Activated T-helper 1 cell treated with Interleukin-2 at 50 U/mL for 16 hours (primary cell): Measurements from ENCODE around the gene RPS16.

Source experiments
- DNase-seq: peaks from one replicate; pipeline ENCODE4 v3.0.0-alpha.2; 2020; ENCODE audit warnings: low read depth

RPS16 gene

DNA sequence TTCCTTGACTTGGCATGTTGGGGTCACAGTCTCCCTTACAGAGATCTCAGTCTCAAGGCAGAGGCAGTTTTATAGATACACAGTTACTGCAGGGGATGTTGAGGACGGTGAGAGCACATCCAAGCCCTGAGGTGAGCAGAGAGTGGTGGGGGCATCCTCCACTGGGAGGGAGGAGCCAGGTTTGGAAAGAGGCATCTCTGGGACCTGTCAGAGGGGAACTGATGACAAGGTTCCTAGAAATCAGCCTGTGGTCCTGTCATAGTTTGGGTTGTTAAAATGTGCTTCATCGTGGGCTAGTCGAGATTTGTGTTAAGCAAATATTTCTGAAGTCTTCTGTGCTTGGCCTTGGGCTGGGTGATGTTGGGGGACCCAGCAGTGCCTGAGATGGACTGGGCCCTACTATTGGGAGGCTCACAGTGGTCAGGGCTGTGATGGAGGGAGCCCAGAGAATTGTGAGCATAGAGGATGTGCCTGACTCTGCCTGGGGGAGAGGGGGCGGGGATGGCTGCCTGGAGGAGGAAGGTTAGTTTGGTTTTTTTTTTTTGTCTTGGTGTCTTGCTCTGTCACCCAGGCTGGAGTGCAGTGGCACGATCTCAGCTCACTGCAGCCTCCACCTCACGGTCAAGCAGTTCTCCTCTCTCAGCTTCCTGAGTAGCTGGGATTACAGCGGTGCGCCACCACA is 13.5 kb upstream of the RPS16 start:
- no peak for DNase-seq

DNA sequence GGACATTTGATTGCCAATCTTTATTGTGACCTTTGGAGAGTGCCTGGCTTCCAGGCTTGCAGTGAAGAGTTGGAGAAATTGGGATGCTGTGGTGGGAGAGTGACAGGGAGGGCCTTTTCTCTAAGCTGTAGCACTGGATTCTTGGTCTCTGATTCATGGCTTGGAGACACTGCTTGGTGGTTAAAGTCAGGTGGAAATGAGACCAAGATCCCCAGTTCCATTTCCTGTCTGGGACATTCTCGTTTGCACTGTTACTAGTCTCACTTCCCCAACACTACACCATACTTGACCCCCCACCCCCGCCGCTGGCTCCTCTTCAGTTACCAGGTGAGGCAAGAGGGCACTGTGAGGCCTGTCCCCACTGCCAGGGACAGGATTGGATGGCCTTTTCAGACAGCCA is 12.5 kb upstream of the RPS16 start:
- no peak for DNase-seq

DNA sequence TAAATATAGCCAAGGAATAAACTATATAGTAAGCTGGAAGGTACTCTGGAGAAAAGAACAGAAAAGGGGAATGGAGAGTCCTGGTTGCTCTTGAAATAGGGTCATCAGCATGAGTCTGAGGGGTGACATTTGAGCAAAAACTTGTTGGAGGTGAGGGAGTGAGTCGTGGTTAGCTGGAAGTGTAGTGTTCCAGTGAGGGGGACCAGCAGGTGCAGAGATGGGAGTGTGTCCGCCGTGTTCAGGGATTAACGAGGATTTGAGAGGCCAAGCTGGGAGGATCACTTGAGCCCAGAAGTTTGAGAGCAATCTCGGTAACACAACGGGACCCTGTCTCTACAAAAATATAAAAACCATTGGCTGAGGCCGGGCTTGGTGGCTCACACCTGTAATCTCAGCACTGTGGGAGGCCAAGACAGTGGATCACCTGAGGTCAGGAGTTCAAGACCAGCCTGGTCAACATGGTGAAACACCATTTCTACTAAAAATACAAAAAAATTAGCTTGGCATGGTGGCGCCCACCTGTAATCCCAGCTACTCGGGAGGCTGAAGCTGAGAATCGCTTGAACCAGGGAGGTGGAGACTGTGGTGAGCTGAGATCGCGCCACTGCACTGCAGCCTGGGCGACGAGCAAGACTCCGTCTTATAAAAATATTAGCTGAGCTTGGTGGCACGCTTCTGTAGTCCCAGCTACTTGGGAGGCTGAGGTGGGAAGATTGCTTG is 10.8 kb upstream of the RPS16 start:
- no peak for DNase-seq

DNA sequence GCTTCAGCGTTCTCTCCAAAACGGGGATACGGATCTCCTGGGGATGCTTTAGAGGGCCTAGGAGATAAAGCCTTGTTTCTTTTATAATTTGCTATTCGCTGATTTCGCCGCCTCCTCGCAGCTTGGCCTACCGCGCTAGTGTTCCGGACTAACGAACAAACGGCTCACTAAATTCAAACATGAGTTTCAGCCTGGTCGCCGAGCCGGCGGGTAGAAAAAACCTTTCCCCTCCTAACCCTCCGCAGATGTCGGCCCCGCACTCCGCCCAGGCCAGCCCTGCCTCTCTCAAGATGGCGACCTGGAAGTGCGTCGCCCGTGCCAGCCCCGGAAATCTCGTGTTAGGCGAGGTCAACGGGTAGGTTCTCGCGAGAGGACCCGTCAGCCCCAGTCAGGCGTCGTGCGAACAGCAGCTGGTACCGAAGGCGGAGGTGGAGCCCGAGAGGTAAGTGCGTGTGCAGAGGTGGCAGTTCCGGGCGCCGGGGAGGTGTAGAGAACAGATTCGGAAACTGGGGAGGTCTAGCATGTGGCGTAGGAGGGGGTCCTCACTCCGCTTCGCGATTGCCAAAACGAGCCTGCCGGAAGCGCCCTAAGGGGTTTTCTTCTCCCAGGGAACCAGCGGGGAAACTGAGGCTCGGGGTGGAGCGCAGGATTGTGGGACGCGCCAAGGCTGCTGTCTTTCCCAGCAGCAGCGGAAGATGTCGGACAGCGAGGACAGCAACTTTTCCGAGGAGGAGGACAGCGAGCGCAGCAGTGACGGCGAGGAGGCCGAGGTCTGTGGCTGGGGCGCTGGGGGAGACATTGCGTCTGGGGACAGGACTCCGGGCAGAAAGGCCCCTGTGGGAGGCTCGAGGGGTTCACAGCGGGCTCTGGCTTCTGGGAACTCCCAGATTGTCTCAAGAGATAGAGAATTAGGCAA is 9.7 kb upstream of the RPS16 start, which contains the start of gene SUPT5H:
Gene SUPT5H (plus strand): TSS at position 387 of the 916 bp plus-strand sequence. CDS start 309 bp downstream, at position 696.
- peak; percentile 94 for DNase-seq

DNA sequence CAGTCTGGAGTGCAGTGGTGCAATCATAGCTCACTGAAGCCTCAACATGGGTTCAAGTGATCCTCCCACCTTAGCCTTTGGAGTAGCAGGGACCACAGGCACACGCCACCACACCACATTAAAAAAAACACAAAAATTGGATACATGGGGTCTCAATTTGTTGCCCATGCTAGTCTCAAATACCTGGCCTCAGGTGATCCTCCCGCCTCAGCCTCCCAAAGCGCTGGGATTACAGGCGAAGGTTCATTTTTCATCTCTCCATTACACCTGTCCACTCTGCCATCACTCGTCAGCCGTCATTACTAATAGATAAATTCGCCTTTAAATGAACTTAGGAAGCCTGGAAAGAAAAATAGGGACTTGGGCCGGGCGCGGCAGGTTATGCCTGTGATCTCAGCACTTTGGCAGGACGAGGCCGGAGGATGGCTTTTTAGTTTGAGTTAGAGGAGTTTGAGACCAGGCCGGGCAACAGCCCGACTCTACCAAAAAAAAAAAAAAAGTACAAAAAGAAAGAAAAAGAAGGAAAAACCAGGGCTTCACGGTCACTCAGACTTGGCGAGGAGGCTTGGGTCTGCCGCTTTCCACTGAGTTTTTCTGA is 8.9 kb upstream of the RPS16 start:
- DNase-seq: no peak

DNA sequence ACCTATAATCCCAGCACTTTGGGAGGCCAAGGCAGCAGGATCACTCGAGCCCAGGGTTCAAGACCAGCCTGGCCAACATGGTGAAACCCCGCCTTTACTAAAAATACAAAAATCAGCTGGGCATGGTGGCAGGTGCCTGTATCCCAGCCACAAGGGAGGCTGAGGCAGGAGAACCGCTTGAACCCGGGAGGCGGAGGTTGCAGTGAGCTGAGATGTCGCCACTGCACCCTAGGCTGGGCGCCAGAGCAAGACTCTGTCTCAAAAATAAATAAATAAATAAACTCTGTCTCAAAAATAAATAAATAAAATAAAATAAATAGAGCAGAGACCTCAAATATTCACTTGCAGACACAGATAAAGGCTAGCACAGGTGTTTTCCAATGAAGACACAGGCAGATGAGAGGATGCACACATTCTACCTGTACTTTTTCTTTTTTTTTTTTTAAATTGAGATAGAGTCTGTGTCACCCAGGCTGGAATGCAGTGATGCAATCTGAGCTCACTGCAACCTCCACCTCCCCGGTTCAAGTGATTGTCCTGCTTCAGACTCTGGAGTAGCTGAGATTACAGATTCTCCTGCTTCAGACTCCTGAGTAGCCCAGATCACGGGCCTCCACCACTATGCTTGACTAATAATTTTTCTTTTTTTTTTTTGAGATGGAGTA is 2.7 kb upstream of the RPS16 start:
- no peak for DNase-seq

DNA sequence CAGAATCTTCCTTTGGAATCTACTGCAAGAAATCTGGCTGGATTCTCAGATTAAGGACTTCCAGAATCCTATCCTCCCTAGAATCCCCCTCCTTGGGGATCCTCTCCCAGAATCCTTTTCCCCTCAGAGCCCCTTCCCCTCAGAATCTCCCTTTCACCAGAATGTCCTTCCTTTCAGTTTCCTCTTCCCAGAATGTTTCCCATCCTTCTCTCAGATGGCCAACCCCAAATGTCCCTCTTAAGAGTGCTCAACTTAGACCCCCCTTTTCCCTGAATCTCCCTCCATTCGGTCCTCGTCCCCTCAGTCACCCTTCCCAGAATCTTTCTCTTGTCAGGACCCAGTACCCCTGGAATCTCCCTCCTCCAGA is 584 bp upstream of the RPS16 start:
- no peak for DNase-seq

DNA sequence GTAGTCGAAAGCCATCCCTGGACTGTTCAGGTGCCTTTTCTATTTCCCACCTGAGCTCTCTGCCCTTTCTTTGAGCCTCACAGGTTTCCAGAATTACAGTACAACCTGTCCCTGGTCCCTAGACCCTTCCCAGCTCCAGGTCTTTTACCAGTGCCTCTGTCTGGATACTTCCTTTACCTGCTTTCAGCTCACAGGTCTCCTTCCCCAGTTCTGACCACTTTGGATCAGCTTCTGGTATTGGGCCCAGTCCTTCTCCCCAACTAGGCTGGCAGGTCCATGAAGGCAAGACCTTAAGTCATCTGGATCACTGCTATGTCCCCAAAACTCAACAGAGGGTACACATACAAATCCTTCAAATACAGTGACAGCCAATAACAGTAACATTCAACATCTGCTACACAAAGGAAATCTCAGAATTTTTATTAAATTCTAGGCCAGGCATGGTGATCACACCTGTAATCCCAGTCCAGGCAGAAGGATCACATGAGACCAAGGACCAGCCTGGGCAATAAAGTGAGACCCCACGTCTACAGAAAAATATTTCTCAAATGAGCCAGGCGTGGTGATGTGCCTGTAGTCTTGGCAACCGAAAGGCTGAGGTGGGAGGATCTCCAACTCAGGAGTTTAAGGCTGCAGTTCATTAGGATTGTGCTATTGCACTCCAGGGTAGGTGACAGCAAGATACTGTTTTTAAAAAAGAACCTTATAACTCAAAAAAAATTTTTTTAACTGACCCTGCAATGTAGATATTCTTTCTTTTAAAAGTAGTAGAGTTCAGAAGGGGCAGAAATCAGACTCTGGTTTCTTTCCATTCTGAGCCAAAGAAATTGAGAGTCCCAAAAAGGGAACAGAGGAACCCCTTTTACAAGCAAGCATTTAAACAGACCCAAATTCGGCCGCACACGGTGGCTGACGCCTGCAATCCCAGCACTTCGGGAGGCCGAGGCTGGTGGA is 1.3 kb downstream of the RPS16 start:
- no peak for DNase-seq

DNA sequence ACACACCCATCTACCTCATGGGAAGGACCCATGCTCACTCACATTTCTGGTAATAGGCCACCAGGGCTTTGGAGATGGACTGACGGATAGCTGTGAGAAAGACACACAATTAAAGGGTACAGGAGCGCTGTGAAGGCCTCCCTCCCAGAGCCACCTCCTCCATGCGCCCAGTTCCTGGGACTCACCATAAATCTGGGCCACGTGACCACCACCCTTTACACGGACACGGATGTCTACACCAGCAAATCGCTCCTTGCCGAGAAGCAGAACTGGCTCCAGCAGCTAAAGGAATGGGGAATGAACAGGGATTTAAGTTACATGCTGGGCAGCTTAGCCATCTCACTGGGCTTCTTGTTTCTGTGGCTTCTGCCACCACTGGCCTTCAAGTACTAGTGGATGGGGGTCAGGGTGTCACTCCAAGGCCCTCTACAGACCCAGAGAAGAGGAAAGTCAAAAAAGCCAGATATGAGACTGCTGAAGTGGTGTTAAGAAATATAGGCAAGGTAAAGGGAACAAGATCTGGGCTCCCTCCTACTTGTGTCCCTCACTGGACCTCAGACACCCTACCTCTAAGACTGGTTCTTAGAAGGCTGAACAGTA is 2.2 kb downstream of the RPS16 start:
- no peak for DNase-seq

DNA sequence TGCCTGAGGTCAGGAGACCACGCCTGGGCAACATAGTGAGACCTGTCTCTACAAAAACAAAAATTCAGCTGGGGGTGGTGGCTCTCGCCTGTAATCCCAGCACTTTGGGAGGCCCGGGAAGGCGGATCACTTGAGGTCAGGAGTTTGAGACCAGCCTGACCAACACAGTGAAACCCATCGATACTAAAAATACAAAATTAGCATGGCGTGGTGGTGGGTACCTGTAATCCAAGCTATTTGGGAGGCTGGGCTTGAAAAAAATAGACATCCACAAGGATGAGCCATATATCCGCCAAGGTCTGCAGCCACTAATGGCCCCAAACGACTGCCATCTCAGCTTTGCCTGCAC is 3.1 kb downstream of the RPS16 start:
- no peak for DNase-seq

DNA sequence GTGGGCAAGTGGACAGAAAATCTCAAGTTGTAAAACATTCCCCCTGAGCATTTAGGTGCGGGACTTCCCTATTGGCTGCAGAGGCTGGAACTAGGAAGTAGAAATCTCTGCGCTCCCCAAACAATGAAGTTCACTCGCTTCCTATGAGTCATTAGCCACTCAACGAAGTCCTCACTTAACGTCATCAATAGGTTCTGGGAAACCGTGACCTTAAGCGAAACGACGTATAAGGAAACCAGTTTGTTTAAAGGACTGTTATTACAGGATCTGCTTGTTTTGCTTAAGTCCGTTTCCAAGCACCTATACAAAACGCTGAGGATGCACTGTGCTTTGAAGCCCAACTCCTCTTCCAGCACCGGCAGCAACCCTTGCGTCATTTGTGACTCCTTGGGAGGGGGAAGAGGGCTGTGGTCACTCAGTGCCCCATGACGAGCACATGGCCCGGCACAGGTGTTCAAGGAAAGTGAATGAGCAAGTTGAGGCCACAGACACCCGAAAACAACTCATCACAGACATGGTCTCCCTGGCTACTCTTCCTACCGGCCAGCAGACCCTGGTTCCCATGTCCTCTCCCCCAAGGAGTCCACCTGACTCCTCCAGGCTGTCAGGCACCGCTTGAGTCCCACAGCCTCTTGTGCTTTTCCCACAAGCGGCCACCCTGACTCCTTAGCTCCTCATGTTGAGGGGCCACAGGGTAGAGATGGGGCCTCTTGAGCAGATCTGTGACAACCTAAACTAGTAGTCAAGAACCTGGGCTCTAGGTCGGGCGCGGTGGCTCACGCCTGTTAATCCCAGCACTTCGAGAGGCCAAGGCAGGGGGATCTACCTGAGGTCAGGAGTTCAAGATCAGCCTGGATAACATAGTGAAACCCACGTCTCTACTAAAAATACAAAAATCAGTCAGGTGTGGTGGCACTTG is 4.8 kb downstream of the RPS16 start:
- peak; percentile 50 for DNase-seq

DNA sequence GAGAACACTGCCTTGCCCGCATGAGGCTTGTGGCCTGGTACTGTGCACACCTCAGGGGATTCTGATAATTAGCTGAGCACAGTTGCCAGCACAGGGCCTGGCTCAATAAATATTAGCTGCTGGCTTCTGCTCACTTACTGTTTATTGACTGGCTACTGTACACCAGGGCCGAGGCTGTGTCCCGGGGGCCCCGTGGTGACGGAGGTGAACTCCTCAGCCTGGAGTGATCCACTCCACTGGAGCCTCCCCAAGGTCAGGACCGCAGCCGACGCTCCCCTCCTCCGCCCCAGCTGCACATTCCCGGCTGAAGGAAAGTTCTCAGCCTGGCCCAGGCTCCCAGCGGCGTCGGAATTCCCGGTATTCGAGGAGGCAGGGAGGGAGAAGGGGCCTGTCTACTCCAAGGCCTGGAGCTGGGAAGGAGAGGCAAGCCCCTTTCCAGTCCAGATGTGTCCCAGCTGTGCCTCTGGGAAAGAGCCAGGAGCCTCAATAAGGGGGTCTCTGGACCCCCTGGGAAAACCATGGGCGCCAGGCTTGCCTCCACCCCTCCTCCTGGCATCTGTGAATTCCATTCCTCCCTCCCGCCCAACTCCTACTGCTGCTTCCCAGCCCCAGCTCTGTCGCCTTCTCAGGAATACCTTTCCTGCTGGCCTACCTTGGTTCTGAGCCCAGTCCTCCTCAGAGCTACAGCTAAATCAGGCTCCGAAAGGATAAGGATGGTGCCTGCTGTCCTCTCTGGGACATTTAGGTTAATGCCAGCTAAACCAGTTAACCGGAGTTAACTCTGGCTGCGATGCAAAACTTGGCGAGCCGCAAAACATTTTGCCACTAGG is 7.3 kb downstream of the RPS16 start:
- DNase-seq: no peak

DNA sequence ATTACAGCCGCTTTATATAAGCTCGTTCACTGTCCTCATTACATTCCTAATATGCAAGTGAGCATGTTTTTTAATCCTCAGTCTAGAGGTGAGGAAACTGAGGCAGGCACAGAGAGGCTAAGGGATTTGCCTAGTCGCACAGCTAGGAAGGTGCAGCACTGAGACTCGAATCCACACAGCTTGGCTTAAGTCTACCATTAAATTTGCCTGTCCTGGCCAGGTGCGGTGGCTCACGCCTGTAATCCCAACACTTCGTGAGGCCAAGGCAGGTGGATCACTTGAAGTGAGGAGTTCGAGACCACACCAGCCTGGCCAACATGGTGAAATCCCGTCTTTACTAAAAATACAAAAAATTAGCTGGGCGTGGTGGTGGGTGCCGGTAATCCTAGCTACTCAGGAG is 8.0 kb downstream of the RPS16 start:
- DNase-seq: no peak

DNA sequence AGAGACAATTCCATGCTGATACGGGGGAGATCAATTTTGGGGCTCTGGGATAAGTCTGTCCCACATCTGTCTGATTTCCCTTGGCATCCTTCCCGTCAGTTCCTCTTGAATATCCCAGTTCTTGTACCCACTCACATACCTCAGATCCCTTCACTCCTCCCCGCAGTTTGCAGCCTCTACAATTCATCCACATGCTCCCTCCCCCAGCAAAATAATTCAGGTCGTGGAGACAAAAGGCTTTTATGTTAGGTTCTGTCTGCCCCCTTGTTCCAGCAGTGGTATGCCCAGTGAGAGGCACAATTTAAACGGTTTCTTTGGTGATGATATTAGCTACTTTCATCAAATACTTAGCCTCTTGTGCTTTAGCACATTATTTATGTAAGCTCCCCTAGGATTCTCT is 9.6 kb downstream of the RPS16 start:
- no peak for DNase-seq

DNA sequence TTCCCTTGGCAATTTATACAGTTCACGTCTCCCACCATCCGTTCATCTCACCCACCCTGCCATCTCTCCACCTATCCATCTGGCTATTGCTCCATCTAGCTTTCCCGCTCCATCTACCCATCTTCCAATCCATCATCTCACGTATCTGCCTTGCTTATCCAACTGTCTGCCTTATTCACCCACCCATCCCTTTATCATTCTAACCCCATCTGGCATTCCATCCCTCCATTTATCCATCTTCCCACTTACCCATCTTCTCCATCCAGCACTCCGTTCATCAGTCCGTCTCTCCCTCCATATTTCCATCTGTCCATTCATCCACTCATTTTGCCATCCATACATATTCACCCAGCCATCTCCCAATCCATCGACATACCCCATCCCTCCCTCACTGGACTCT is 10.0 kb downstream of the RPS16 start:
- no peak for DNase-seq

DNA sequence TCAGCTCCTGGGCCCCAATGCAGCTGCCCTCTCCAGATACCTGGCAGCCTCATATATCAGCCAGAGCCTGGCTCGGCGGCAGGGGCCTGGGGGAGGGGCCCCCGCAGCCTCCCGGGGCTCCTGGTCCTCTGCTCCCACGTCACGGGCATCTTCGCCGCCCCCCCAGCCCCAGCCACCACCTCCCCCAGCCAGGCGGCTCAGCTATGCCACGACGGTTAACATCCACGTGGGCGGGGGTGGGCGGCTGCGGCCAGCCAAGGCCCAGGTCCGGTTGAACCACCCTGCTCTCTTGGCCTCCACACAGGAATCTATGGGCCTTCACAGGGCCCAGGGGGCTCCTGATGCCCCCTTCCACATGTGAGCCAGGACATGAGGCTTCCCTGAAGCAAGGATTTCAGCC is 10.8 kb downstream of the RPS16 start:
- no peak for DNase-seq

DNA sequence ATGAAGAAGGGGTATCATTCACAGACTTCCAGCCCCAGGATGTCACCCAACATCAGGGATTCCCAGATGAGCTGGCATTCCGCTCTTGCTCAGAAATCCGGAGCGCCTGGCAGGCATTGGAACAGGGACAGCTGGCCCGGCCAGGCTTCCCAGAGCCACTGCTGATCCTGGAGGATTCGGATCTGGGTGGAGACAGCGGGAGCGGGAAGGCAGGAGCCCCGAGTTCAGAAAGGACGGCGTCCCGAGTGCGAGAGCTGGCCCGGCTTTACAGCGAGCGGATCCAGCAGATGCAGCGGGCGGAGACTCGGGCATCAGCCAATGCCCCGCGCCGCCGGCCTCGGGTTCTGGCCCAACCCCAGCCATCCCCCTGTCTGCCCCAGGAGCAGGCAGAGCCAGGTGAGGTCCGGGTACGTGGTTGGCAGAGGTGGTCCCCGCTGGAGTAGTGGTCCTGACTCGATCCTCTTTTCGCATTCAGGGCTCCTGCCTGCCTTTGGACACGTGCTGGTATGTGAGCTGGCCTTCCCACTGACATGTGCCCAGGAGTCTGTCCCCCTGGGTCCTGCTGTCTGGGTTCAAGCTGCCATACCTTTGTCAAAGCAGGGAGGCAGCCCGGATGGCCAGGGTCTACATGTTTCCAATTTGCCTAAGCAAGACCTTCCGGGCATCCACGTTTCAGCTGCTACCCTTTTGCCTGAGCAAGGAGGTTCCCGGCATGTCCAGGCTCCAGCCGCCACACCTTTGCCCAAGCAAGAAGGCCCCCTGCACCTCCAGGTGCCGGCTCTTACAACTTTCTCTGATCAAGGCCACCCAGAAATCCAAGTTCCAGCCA is 12.3 kb downstream of the RPS16 start:
- no peak for DNase-seq
